ENCODE measurements around the gene E2F4.

Gene E2F4

DNA sequence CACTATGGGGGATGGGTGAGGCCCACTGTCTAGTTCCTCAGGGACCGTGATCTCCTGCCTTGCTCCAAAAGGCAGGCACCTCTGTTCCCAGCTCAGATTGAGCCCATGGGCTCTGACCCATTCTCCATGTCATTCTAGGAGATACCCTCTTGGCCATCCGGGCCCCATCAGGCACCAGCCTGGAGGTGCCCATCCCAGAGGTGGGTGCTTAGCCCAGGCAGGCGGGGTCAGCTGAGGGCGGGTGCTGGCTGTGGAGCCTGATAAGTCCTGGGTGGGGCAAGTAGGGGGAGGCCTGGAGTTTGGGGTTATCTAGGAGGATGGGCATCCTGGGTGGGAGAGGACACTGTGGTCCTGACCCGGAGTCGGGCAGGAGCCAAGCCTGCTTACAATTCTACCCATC, 2.3 kb downstream of the E2F4 start:
- no peak for DNase-seq

DNA sequence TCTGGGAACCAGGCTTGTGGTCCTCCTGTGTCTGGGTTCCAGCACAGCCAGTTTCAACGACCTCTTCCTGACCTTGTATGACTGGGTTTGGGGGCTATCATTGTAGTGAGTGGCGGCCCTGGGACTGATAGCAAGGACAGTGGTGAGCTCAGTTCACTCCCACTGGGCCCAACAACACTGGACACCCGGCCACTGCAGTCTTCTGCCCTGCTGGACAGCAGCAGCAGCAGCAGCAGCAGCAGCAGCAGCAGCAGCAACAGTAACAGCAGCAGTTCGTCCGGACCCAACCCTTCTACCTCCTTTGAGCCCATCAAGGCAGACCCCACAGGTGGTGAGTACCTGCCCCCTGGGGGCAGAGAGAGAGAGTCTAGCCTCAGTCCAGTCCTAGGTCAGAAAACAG, 3.7 kb downstream of the E2F4 start:
- DNase-seq, result no peak

- DNase-seq, result no peak
Measured at GRCh38 chr16:67196881-67197280, 4.9 kb downstream of the E2F4 start.

- DNase-seq, result no peak
Measured at GRCh38 chr16:67197704-67198103, 5.7 kb downstream of the E2F4 start.

GRCh38 chr16:67198238-67198734, 6.3 kb downstream of the E2F4 start:
- DNase-seq, result no peak

DNA sequence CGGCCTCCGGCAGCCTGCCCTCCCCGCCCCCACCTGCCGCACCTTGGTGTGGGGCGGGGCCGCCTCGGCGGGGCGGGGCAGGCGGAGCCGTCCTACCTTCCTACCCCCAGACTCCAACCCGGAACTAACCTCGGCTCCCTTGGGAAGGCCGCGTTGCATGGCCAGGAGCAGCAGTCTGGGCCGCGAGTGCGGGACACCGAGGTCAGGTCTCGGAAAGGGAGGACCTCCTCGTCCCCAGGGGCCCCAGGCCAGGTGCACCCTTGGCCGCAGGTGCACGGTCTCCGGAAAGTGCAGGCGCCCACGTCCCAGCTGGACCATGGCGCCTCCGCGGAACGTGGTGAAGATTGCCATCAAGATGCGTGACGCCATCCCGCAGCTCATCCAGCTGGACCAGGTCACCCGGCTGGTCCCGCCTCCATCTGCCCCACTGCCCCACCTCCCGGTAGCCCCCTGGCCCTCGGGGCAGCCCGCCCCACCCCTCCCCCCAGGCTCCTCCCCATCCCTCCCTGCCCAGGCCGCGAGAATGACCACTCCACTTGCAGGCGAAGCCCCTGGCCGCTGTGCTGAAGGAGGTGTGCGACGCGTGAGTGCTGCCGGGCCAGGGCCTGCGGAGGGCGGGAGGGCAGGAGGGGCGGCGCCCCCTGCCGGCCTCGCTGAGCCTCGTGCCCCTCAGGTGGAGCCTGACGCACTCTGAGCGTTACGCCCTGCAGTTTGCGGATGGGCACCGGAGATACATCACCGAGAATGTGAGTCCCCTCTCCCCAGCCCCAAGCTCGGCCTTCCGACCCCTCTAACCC, 7.3 kb downstream of the E2F4 start, which contains the start of gene ELMO3:
TSS of gene ELMO3 (plus strand) at position 121 of the 797 bp plus-strand sequence. CDS start at position 317, 196 bp downstream.
- no peak for DNase-seq

GRCh38 chr16:67199808-67200198, 7.8 kb downstream of the E2F4 start:
- DNase-seq, result no peak

GRCh38 chr16:67200491-67200890, 8.5 kb downstream of the E2F4 start:
- DNase-seq, result no peak

GRCh38 chr16:67201411-67202345, 9.7 kb downstream of the E2F4 start:
- no peak for DNase-seq

DNA sequence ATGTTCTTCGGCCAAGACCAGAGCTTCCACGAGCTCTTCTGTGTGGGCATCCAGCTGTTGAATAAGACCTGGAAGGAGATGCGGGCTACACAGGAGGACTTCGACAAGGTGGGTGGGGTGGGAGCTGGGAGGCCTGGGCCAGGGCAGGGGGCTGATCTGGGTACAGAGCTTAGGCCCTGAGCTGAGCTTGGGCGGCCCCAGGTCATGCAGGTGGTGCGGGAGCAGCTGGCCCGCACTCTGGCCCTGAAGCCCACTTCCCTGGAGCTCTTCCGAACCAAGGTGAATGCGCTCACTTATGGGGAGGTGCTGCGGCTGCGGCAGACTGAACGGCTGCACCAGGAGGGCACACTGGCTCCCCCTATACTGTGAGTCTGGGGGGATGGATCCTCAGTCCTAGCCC, 10.5 kb downstream of the E2F4 start:
- no peak for DNase-seq

GRCh38 chr16:67202956-67203493, 11.1 kb downstream of the E2F4 start:
- DNase-seq, result no peak

DNA sequence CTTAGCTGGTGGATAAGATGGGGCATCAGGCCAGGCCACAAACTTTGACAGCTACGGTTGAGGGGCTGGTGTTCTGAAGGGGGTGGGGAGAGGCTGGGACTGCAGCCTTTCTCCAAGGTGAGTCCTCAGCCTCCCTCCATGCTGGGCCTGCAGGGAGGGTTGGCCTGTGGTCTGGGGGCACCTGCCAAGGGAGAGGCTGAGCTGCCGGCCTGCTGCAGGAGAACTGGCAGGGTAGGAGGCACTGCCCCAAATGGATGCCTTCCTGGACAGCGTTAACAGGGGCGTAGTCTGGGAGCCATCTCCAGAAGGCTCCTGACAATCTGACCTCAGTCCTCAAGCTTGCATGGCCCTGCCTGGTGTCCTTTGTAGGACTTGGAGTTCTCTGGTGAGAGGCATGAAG, 12.1 kb downstream of the E2F4 start:
- no peak for DNase-seq

- DNase-seq, result no peak
Measured at GRCh38 chr16:67206129-67206837, 14.3 kb downstream of the E2F4 start.

GRCh38 chr16:67206838-67207248, 14.9 kb downstream of the E2F4 start:
- no peak for DNase-seq

DNA sequence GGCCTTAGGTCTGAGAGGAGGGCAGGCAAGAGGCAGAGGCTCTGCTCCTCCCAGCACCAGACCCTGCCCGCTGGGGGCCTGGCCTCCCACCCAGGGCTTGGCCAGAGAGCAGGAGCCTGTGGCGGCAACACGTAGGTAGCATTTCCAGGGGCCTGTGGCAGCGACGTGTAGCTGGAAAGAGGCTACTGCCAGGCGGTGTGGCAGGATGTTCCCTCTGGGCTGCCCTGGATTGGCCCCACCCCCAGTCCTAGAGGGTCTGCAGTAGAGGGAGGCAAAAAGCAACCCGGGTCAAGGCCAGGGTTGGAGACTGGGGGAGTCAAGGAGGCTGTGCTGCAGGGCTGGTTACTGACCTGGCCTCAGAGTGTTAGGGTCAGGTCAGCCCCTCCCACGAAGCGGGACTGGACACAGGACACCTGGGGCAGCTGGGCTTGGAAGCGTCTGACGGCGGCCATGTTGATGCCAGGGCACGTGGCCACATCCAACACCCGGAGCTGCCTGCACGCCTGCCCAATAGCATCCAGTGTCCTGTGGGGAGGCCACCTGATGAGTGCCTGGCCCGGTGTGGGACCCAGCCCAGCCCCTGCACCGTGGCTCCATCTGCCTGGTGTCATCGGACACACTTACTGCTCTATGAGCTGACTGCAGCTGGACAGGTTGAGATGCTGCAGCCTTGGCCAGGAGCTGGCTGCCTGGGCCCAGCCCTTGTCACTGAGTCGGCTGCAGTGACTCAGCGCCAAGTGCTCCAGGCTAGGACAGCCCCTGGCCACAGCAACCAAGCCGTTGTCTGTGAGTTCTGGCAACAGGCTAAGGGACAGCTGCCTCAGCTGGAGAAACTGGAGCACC, 15.5 kb downstream of the E2F4 start:
- DNase-seq, result no peak

DNA sequence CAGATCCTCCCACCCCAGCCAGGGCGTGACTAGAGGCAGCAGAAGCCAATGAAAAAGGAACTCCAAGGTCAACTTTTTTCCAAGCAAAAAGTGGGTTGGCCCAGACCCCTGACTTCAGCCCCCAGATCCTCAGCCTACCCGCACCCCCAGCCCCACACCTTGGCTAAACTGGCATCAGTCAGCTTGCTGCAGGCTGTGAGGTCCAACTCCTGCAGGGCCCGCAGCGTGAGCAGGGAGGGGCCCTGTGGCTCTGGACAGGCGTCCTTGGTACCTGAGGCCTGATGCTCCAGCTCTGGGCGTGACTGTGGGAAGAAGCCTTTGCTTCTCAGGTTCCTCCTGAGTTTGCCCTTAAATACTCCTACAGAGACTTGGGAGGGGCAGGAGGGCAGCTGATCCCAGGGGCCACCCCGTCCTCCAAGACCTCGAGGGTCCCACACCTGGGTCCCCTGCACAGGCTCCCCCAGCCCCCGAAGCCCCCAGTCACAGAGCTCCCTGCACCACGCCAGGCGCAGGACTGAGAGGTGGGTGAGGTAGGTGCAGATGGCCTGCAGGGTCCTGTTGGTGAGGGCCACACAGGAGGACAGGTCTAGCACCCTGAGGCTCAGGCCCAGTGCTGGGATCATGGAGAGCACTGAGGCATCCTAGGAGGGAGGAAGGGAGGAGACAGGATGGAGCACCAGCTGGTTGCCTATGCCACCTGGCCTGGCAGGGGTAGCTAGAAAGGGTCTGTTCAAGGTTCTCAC, 16.4 kb downstream of the E2F4 start:
- no peak for DNase-seq

DNA sequence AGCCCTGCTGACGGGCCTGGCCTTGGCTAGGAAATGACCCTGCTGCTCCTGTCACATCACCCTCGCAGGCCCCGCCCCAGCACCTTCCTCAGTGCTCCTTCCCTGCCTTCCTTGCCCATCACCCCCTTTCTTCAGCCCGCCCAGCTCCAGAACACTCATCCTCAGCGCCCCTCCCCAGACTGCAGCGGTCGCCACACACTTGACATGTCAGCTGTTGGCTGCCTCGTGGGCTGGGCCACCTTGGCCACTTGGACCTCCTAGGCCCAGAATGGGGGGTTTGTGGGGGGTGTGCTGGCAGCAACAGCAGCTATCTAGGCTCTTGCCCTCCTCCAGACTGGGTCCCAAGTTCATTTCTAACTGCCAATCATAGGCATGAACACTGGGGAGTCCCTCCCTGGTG, 17.6 kb downstream of the E2F4 start:
- DNase-seq, result no peak

DNA sequence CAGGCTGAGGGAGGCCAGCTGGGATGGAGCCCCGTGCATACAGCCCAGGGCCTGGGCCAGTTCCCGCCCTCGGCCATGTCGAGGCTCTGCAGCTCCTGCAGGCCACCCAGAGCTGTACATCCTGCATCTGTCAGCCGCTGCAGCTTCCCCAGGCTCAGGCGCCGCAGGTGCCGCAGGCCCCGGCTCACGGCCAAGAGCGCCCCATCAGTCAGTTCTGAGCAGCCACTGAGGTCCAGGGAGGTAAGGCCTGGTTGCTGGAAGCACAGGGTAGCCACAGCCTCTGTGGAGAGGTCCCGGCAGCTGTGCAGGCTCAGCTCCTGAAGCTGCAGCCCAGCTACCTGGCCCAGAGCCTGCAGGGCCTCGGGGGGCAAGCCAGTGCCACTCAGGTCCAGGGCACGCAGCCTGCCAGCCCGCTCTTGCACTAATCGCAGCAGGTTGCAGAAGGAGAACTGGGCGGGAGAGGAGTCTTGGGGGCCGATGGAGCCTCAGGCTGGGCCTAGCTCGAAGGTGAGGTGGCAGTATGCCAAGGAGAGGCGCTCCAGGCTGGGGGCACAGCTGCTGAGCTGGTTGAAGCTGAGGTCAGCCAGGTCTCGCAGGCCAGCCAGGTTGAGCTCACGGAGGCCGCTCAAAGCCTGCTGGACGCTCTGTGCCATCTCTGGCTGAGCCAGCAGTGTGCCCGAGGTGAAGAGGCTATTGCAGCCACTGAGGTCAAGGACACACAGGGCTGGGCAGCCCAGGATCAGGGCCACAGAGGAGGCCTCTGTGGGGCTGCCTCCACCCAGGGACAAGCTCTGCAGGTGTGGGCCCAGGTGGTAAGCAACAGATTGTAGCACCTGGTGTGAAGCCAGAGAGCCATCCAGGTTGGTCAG, 18.3 kb downstream of the E2F4 start:
- no peak for DNase-seq

DNA sequence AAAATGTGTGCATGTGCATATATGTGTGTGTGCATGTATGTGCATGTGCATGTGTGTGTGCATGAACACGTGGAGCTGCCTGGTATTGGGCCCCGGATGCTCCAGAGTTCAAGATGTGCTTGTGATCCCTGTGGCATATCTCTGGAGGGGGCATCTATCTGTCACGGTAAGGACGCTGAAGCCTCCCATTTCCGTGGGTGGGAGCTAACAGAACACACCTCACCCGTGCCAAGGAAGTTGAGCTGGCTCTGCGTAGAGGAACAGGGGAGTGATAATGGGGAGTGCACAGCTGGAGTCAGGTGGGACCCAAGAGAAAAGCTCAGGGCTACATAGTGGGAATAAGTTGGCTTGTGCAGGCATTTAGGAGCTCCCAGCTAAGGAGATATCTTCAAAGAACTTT, 19.7 kb downstream of the E2F4 start:
- no peak for DNase-seq

- DNase-seq, result no peak
Measured at GRCh38 chr16:67212766-67213165, 20.8 kb downstream of the E2F4 start.

Measured in activated naive CD4-positive, alpha-beta T cell (primary cell).